Suppressor macrophage treated with lipopolysaccharide for 4 hours (primary cell): ENCODE measurements around the gene TGFBR3.
"Not testable (repeated sequence)": the region's sequence is repeated elsewhere in the genome, so short reads cannot be mapped to it uniquely, and the experiment has no call there.

Source experiments
- DNase-seq: peaks from one replicate; pipeline ENCODE4 v3.0.0-alpha.2; 2020

Gene TGFBR3

DNA sequence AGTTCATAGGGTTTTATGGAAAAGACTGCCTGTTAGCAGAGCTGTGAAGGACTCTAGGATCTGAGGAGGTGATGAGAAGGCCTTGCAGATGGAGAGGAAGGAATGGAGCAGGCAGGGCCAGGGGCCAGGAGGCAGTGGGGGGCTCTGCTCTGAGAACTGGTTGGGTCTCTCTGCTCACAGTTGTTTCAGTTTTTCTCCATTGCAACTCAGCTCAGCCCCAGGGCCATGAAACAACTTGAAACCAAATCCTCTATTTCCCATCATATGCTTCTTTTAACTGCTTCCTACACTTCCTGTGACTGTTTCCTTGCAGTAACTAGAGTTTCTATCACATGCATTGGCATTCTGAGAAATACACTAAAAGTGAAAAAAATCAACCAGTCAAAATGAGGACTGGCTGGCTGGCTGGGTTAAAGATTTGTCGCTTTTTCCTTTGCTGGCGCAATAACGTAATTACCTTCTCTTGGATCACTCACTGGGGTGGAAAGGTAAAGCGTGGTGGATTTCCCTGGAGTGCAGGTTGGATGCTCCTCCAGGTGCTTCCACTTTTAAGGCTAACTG lies 213.3 kb downstream of the TGFBR3 start:
- DNase-seq, result peak; percentile 6

DNA sequence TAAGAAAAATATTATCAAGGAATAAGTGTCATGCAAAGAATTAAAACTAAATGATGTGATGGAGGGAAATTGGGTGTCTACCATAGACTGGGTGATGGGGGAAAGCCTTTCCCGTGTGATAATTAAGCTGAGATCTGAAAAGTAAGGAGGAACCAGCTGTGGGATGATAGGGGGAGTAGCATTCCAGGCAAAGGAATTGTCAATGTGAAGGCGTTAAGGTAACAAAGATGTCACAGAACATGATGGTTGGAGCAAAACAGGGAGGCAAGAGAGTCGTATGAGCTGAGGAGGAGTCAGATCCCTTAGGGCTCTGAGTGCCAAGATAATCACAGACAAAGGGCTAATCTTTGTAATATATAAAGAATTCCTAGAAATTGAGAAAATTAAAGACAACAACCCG lies 215.2 kb downstream of the TGFBR3 start:
- DNase-seq, result no peak

GRCh38 chr1:91669584-91670350 lies 216.2 kb downstream of the TGFBR3 start:
- DNase-seq, result no peak

DNA sequence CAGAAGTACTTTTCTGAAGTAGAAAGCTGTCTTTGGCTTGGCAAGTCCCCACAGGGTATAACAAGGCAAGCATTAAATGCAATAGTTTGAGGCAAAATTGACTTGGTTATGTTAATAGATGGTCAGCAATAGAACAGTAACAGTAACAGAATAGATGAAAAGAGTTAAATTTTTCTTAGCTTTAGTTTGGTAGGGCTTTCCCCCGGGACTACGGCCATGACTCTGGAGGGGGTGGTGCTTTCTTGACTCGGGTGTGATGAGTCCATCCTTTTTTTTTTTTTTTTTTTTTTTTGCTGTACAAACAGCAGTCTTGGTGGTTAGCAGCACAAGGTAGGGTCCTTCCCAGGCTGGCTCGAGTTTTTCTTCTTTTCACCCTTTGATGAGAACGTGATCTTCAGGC lies 219.3 kb downstream of the TGFBR3 start:
- DNase-seq, result not testable (repeated sequence)

DNA sequence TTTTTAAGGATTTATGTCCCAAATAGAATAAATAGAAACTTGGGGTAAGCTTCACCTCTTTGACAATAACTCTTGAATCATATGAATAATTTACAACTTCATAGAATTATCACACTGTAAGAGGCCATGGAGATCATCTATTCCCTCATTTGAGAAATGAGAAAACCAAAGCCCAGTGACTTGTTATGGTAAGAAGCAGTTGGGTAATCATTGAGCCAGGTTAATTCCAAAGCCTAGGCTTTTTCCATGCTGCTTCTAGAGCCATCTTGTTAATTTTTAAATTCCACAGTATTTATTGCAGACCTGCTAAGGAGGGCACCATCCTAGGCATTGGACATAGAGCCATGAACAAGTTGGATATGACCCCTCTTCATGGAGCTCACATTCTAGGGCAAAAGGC lies 224.8 kb downstream of the TGFBR3 start:
- DNase-seq, result no peak

- no peak for DNase-seq
Observed at GRCh38 chr1:91660708-91661107, 225.2 kb downstream of the TGFBR3 start.

DNA sequence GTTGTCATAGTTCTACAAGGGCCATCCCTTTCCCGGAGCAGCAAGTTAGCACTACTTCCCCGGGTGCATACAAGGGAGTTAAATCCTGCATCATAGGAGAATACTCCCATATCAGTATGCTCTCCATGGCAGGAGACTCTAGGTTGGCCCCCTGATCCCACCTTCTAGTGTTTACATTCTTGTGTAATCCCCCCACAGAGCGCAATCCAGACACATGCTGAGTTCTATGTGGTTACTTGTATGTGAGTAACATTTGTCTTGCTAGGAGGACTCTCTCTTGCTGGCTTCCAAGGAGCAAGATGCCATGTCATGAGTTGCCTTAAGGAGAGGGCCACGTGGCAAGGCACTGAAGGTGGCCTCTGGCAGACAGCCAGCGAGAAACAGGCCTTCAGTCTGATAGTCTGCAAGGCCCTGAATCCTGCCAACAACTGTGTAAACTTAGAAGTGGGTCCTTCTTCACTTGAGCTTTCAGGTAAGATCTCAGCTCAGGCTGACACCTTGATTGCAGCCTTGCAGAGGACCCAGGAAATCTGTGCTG lies 230.0 kb downstream of the TGFBR3 start:
- no peak for DNase-seq

DNA sequence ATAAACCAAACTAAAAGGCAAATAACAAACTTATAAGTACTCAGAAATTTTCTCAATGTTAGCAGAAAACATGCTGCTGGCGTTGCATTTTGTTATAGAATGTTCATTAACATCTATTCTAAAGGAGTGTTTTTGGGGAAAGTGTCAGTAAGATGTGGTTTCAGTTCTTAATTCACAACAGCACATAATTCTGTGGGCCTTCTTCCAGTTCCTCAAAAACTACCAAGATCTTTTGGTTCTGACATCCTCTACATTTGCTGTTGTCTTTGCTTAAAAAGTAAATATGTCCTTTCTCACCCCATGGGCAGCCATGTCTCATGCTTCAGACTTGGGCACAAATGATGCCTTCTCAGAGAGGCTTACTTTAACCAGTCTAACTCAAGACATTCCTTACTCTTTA lies 232.8 kb downstream of the TGFBR3 start:
- peak; percentile 27 for DNase-seq

GRCh38 chr1:91651661-91652071 lies 234.3 kb downstream of the TGFBR3 start:
- DNase-seq, result no peak

DNA sequence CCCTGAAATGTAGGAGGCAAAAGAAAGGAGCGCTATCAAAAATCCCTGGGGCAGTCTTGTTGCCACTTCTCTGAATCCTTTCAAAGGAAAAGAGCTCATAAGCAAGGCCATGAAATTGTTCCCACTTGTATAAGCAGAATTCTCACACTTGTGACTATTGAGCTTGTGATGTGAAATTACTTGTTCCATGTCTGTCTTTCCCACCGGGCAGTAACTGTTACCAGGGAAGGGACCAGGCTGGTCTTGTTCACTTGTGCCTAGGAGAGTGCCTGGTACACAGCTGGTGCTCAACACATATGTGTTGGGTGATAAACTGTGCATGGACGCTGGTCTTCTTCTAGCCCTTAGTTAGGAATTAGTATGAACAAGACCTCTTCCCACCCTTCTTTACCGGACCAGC lies 234.7 kb downstream of the TGFBR3 start:
- DNase-seq, result no peak

- peak; percentile 49 for DNase-seq
Observed at GRCh38 chr1:91650764-91651163, 235.2 kb downstream of the TGFBR3 start.

- no peak for DNase-seq
Observed at GRCh38 chr1:91647061-91647460, 238.9 kb downstream of the TGFBR3 start.

DNA sequence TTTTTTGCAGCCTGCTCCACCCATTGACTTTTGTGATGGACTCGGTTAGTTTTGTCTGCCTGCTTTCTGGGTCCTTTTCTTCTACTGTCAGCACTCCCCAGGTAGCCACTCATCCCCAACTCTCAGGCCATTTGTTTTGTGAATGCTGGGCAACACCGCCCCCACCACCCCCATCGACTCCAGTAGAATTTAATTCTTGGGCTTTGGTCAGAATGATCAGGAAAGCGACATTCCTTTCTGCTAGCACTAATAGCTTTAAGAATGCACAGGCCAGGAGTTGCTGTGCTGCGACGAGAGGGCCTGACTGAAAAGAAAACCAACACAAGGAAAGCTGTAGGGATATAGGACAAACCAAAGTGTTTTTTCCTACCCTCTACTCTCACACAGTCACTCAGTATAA lies 240.9 kb downstream of the TGFBR3 start:
- no peak for DNase-seq

- DNase-seq, result no peak
Observed at GRCh38 chr1:91643431-91643830, 242.5 kb downstream of the TGFBR3 start.

DNA sequence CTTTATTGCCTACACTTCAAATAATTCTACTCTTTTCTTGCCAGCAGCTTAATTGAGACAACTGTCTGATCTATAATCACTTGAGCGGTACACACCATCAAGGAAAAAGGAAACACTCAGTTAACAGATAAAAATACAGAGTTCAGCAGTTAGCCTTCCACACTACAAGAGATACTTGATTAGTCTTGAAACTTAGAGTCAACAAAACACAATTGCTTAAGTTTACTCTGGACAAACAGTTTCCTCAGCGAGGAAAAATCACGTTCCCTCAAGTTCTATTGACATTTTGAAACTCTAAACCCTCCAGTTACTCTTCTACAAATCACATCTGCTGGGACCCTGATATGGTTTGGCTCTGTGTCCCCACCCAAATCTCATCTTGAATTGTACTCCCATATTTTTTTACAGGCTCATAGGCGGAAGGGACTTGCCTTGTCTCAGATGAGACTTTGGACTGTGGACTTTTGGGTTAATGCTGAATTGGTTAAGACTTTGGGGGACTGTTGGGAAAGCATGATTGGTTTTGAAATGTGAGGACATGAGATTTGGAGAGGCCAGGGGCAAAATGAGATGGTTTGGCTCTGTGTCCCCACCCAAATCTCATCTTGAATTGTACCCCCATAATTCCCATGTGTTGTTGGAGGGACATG lies 244.9 kb downstream of the TGFBR3 start:
- DNase-seq, result no peak

- DNase-seq, result no peak
Observed at GRCh38 chr1:91637539-91637994, 248.4 kb downstream of the TGFBR3 start.

- DNase-seq, result no peak
Observed at GRCh38 chr1:91635763-91636162, 250.2 kb downstream of the TGFBR3 start.

GRCh38 chr1:91633438-91633837 lies 252.5 kb downstream of the TGFBR3 start:
- DNase-seq, result no peak

GRCh38 chr1:91631718-91632330 lies 254.1 kb downstream of the TGFBR3 start:
- no peak for DNase-seq

GRCh38 chr1:91630803-91631202 lies 255.1 kb downstream of the TGFBR3 start:
- DNase-seq, result no peak
